Right kidney (tissue), 1 donor: ENCODE results near the gene OTOR.

Experiments used
- DNase-seq: peaks from one replicate; pipeline ENCODE4 v3.0.0-alpha.2; 2016

The OTOR gene

GRCh38 chr20:16749573-16749972 lies 1.4 kb downstream of the OTOR start:
- DNase-seq = no peak

- DNase-seq = no peak
Observed at GRCh38 chr20:16752082-16752481, 3.9 kb downstream of the OTOR start.

DNA sequence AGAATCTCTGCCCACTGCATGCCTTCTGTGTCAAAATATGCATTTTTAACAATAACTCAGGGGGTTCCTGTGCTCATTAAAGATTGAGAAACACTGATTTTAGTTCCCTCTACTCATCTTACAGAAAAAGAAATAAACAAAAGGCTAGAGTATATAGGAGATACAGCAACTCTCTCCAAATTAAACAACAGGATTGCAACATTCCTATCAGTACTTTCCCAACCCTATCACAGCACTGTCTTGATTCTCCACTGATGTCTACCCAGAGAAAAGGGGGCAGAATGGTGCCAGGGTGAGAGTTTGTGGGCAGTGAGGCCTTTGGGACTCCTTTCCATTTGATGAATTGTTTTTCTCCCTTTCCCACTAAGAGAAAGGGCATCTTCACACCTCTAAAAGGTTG lies 4.7 kb downstream of the OTOR start:
- DNase-seq = no peak

GRCh38 chr20:16758454-16759180 lies 10.5 kb downstream of the OTOR start:
- no peak for DNase-seq

- no peak for DNase-seq
Observed at GRCh38 chr20:16759181-16759563, 11.0 kb downstream of the OTOR start.

DNA sequence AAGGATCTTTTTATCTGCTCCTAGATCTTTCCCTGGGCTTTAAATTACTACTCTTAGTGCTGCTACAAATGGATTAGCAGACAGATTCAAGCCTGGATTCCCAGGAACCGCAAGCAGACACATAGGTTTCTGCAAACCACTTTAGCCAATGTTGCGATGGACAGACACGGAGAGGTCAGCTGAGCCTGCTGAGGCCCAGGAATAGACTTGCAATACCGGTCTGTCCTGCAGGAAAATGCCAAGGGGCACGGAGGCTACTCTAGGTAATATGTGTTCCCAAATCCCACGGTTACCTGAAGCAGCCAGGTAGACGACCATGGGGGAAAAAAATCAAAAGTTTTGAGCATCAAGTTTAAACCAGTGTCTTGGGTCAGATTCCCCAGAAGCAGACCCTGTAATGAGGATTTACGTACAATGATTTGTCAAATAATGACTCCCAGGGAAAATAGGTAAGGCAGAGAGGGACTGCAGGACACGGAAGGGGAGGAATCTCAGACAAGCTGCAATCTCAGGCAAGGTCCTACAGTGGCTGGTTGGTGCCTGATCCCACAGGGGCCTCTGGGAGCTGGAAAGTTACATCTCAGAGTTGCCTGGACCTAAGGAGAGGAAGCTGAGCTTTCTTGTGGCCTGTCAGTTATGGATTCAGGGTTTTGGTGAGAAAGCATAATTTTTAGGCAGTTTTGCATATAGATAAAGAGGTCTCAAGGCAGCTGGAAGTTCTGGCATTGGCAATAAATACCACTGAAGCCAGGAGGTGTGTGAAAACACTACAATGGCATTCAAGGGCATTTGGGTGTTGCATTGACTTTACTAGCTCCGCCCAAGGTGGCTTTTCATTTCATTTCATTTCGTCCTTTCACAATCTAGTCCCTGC lies 12.5 kb downstream of the OTOR start:
- DNase-seq = peak; percentile 57

DNA sequence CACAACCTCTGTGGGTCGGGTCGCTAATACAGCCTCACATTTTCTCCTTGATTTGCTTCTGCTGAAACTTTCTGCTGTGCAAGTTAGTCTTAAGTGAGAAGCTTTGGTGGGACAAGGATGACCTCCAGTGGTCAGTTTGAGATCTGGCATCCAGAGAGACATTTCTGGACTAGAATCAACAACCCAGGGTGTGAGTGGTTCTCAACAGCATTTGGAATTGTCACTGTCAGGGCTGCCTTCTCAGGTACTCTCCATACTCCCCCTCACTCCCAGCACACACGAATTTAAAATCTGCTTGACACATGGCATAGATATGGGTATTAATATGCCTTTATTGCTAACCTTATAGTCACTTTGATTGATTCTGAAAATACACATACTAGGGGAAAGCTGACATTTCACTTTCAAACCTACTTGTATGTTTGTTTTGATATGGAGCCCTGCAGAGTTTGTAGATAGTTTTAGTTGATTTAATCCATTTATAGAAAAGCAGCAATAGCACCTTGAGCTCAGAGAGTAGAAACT lies 13.2 kb downstream of the OTOR start:
- DNase-seq = peak; percentile 3

DNA sequence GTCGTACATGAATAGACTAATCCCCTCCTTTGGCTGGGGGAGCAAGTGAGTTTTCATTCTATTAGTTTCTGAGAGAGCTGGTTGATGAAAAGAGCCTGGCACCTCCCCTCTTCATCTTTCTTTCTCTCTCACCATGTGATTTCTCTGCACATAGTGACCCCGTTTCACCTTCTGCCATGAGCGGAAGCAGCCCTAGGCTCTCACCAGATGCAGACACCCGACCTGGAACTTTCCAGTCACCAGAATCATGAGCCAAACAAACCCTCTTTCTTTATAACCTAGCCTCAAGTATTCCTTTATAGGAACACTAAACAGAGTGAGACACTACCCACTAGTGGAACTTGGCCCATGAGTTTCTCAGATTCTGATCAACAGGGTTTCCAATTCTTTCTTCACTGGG lies 16.4 kb downstream of the OTOR start:
- no peak for DNase-seq

- DNase-seq = no peak
Observed at GRCh38 chr20:16771213-16771612, 23.1 kb downstream of the OTOR start.

DNA sequence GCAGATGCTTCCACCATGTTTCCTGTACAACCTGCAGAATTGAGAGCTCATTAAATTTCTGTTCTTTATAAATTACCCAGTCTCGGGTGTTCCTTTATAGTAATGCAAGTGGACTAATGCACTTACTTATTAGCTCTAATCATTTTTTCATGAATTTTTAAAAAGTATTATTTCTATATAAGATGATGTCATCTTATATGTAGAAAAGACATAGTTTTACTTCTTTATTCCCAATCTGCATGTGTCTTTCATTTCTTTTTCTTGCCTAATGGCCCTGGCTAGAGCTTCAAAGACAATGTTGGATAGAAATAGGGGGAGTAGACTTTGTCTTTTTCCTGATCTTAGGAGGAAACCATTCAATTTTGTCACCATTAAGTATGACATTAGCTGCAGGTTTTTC lies 27.8 kb downstream of the OTOR start:
- no peak for DNase-seq

- DNase-seq = no peak
Observed at GRCh38 chr20:16777126-16777525, 29.0 kb downstream of the OTOR start.

GRCh38 chr20:16778159-16778558 lies 30.0 kb downstream of the OTOR start:
- DNase-seq = no peak

- DNase-seq = no peak
Observed at GRCh38 chr20:16781496-16781895, 33.3 kb downstream of the OTOR start.

GRCh38 chr20:16785226-16785625 lies 37.1 kb downstream of the OTOR start:
- no peak for DNase-seq
